ENCODE results near the gene GSC2. TPM values are rescaled to one million over a fixed set of nuclear protein-coding genes. Genes with fewer than 3 reads are reported as not detected.

The GSC2 gene
- total and polyA plus RNA-seq, 9 of the 15 experiments (the other 6 are each of a cell fraction or from before 2014, with no cell fraction given) = not detected

- TF ChIP-seq SMAD3 (CRISPR knock-in tag; conservative IDR thresholded peaks at IDR 0.05) = peak; percentile 54; the same call in 1 of the 2 replicates
- TF ChIP-seq TCF3 (CRISPR knock-in tag; IDR thresholded peaks at IDR 0.05) = no peak
- no peak for TF ChIP-seq SUPT5H (IDR thresholded peaks at IDR 0.05)
- TF ChIP-seq ZNF639 (CRISPR knock-in tag; conservative IDR thresholded peaks at IDR 0.05 in 1 of 2, IDR thresholded peaks at IDR 0.05 in 1 of 2) = no peak
- TF ChIP-seq GABPB2 (CRISPR knock-in tag; conservative IDR thresholded peaks at IDR 0.05) = peak; percentile 64
- no peak for TF ChIP-seq ZBTB7A (IDR thresholded peaks at IDR 0.05; ENCODE audit: borderline replicate concordance, control insufficient read depth, low read depth, low read length)
- peak; percentile 80; the same call in 1 of the 2 replicates for TF ChIP-seq HIVEP1 (CRISPR knock-in tag; IDR thresholded peaks at IDR 0.05)
- TF ChIP-seq, protein P1, sequence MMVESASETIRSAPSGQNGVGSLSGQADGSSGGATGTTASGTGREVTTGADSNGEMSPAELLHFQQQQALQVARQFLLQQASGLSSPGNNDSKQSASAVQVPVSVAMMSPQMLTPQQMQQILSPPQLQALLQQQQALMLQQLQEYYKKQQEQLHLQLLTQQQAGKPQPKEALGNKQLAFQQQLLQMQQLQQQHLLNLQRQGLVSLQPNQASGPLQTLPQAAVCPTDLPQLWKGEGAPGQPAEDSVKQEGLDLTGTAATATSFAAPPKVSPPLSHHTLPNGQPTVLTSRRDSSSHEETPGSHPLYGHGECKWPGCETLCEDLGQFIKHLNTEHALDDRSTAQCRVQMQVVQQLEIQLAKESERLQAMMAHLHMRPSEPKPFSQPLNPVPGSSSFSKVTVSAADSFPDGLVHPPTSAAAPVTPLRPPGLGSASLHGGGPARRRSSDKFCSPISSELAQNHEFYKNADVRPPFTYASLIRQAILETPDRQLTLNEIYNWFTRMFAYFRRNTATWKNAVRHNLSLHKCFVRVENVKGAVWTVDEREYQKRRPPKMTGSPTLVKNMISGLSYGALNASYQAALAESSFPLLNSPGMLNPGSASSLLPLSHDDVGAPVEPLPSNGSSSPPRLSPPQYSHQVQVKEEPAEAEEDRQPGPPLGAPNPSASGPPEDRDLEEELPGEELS (CRISPR knock-in tag; IDR thresholded peaks at IDR 0.05; ENCODE audit: borderline replicate concordance) = no peak
- peak; percentile 44; the same call in 1 of the 2 replicates for TF ChIP-seq DMBX1 (CRISPR knock-in tag; IDR thresholded peaks at IDR 0.05; ENCODE audit: borderline replicate concordance)
- no peak for TF ChIP-seq CBFB (CRISPR knock-in tag; IDR thresholded peaks at IDR 0.05)
- 0 out of 2 replicates have a peak, but pooled peaks have one; percentile 23 for TF ChIP-seq HOMEZ (CRISPR knock-in tag; IDR thresholded peaks at IDR 0.05)
- TF ChIP-seq EHMT2 (IDR thresholded peaks at IDR 0.05) = no peak
- TF ChIP-seq SMARCC2 (IDR thresholded peaks at IDR 0.05; ENCODE audit: low read depth) = no peak
- TF ChIP-seq, protein P2, sequence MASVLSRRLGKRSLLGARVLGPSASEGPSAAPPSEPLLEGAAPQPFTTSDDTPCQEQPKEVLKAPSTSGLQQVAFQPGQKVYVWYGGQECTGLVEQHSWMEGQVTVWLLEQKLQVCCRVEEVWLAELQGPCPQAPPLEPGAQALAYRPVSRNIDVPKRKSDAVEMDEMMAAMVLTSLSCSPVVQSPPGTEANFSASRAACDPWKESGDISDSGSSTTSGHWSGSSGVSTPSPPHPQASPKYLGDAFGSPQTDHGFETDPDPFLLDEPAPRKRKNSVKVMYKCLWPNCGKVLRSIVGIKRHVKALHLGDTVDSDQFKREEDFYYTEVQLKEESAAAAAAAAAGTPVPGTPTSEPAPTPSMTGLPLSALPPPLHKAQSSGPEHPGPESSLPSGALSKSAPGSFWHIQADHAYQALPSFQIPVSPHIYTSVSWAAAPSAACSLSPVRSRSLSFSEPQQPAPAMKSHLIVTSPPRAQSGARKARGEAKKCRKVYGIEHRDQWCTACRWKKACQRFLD (CRISPR knock-in tag; IDR thresholded peaks at IDR 0.05) = no peak
- no peak for TF ChIP-seq NONO (IDR thresholded peaks at IDR 0.05; ENCODE audit: low read depth in 2 of 2, low read length in 1 of 2)
- TF ChIP-seq PHTF2 (CRISPR knock-in tag; IDR thresholded peaks at IDR 0.05) = no peak
- TF ChIP-seq RBM17 (IDR thresholded peaks at IDR 0.05; ENCODE audit: borderline replicate concordance, low read depth, low read length) = no peak
- TF ChIP-seq, protein P3, sequence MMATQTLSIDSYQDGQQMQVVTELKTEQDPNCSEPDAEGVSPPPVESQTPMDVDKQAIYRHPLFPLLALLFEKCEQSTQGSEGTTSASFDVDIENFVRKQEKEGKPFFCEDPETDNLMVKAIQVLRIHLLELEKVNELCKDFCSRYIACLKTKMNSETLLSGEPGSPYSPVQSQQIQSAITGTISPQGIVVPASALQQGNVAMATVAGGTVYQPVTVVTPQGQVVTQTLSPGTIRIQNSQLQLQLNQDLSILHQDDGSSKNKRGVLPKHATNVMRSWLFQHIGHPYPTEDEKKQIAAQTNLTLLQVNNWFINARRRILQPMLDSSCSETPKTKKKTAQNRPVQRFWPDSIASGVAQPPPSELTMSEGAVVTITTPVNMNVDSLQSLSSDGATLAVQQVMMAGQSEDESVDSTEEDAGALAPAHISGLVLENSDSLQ (IDR thresholded peaks at IDR 0.05) = no peak
- no peak for TF ChIP-seq RFX1 (IDR thresholded peaks at IDR 0.05)
- TF ChIP-seq ZZZ3 (IDR thresholded peaks at IDR 0.05) = no peak
Measured at GRCh38 chr22:19178657-19179496, 28.8 kb upstream of the GSC2 start, which contains the start of gene SLC25A1 (continued).

All from K562 (cell line).